Endothelial cell of umbilical vein (primary cell): ENCODE results near the gene HTR7.

Source experiments
- EZH2 ChIP-seq: IDR thresholded peaks from 2 replicates; pipeline ENCODE4 v1.6.1; 2012; ENCODE audit warnings: borderline replicate concordance, low read depth, mild to moderate bottlenecking, moderate library complexity, low read length, inconsistent platforms; ENCODE audit not compliant: severe bottlenecking
- GATA2 ChIP-seq: IDR thresholded peaks from 2 replicates; pipeline ENCODE4 v1.7.0; 2011; ENCODE audit warnings: low read depth, mild to moderate bottlenecking, moderate library complexity, mixed read lengths, low read length; ENCODE audit not compliant: insufficient read length, insufficient read depth
- TF ChIP-seq, protein P1 (sequence below), 2 donors: IDR thresholded peaks; 1 replicate in 1 of 2; 2 replicates in 1 of 2; pipeline ENCODE4 v1.5.1; 2011; ENCODE audit warnings: low read length in 2 of 2, mild to moderate bottlenecking in 2 of 2, moderate library complexity in 2 of 2, control low read depth in 1 of 2, inconsistent platforms in 1 of 2, low read depth in 1 of 2; ENCODE audit not compliant: insufficient read depth in 1 of 2; ENCODE audit errors: extremely low read depth in 1 of 2

DNA sequence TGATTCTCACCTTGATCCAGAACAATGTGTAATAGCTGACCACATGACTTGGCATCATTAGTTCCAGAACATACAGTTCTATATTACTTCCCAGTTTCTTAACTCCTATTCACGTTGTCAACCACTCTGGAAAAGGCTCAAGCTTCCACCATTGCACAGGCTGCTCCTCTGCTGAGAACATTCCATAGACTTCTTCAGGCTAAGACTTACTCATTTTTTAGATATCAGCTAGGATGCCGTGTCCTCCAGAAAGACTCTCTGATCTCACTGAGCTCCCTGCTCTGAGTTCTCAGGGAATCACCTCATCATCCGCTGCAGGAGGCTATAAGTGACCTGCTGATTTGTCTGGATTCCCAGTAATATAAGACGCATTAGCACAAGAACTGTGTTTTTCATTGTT, 73.1 kb downstream of the HTR7 start:
- TF ChIP-seq, protein P1, sequence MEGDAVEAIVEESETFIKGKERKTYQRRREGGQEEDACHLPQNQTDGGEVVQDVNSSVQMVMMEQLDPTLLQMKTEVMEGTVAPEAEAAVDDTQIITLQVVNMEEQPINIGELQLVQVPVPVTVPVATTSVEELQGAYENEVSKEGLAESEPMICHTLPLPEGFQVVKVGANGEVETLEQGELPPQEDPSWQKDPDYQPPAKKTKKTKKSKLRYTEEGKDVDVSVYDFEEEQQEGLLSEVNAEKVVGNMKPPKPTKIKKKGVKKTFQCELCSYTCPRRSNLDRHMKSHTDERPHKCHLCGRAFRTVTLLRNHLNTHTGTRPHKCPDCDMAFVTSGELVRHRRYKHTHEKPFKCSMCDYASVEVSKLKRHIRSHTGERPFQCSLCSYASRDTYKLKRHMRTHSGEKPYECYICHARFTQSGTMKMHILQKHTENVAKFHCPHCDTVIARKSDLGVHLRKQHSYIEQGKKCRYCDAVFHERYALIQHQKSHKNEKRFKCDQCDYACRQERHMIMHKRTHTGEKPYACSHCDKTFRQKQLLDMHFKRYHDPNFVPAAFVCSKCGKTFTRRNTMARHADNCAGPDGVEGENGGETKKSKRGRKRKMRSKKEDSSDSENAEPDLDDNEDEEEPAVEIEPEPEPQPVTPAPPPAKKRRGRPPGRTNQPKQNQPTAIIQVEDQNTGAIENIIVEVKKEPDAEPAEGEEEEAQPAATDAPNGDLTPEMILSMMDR (IDR thresholded peaks at IDR 0.05; ENCODE audit: extremely low read depth in 1 of 2, insufficient read depth in 1 of 2, low read depth in 1 of 2, low read length in 2 of 2) = no peak
- no peak for TF ChIP-seq EZH2
- no peak for TF ChIP-seq GATA2
